HG03442 (cell line): Measurements from ENCODE around the gene PHF23.

Source experiments
- ATAC-seq: cut with Tn5 transposase; IDR thresholded peaks from one replicate; pipeline ENCODE4 v1.9.1; 2021; ENCODE audit warnings: mild to moderate bottlenecking, moderate library complexity; ENCODE audit not compliant: unreplicated experiment

PHF23 gene

DNA sequence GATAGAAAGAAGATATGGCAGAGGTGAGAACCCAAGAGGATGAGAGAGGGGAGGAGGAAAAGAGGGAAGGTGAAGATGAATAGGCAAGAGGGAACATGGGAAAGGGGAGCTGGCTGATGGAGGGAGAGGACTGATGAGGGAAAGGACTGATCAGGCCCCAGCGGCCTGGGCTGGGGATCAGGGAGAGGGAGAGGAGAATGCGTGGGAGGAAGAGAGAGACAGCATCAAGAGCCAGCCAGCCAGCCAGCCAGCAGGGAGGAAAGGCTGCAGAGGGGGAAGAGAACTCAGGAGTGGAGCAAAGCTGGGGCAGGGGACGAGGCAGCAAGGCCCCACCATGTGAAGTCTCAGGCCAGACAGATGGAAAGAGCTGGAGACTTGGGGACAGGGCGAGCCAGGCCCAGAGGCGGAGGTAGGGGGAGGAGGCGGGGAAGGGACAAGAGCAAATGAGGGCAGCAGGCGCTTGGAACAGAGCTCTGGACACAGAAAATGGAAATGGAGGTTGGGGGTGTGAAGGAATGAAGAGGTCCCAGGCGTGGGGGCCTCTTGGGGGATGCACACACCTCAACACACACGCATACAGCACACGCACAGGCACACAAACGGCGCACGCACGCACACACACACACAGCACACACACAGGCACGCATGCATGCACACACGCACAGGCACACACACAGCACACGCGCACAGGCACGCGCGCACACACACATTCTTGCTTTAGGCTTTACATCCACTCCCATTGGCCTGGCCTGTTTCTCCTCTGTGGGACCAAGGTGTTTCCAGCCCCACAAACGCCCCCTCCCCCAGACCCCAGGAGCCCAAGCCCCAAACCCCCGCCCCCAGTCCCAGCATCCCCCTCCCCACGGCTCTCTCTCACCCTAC lies 31.9 kb downstream of the PHF23 start:
- no peak for ATAC-seq

DNA sequence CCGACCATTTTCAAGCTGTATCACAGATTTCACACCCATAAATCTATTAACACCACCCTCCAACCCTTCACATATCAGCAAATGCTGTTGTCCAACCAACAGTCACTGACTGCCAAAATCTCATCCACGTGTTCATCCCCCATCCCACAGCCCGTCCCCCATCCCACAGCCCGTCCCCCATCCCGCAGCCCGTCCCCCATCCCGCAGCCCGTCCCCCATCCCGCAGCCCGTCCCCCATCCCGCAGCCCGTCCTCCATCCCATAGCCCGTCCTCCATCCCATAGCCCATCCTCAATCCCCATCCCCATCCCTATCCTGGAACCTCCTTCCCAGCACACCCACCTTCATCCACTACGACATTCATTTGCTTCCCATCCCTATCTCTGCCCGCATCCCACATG lies 33.7 kb downstream of the PHF23 start:
- ATAC-seq = no peak

DNA sequence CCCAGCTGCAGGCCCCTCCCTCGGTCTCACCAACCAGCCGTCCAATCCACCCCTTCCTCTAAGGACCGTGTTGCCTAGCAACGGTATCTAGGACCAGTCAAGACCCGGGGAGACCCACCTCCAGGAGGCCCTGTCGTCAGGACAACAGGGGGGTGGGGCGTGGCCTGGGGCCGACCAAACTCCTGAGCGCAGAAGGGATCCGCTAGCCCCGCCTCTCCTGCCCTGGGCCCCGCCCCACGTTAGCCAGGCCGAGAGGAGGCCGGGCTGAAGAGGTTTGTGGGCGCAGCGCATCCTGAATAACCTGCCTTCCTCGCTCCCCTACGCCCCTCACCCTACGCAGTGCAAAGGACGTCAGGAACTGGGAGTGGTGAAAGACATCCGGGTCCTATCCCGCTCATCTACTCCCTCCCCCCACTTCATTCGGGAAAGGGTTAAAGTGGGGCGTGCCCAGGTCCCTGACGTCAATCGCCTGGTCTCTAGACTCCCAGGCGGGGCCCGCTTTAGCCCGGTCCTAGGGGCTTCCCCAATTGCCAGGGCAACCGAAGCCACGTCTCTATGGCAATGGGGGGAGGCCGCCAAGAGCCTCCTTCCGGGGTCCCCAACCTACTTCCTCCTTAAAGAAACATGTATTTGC lies 34.3 kb downstream of the PHF23 start:
- ATAC-seq = peak; percentile 80

DNA sequence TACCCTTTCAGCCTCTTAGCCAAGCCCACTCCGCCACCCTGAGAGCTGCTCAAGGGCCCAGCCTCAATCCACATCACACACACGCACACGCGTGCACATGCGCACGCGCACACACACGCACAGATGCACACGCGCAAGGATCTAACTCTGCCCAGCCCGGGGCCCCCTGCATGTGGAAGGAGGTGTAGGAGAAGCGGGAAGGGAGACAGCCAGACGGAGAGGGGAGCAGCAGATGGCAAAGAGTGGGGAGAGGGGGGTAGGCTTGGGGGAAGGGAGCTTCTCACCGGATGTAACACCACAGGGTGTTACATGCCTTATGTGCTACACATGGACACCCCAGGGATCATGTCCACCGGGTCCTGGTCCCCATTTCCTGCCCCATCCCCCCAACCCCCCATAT lies 34.9 kb downstream of the PHF23 start:
- ATAC-seq = no peak

DNA sequence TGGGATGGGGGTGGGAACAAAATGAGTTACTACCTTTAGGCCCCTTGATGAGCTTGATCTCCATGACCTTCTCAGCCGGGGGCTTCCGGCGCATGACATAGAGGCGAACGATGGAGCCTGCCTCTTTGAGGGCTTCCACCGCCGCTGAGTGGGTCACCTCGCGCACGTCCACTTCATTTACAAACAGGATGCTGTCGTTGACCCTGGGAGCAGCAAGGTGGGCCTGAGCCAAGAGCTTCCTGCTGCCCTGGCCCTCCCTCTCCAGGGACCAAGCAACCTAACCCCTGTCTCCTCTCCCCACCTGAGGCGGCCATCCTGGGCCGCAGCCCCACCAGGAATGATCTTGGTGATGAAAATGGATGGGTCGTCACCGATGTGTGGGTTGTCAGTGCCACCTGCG lies 35.9 kb downstream of the PHF23 start:
- ATAC-seq = no peak

DNA sequence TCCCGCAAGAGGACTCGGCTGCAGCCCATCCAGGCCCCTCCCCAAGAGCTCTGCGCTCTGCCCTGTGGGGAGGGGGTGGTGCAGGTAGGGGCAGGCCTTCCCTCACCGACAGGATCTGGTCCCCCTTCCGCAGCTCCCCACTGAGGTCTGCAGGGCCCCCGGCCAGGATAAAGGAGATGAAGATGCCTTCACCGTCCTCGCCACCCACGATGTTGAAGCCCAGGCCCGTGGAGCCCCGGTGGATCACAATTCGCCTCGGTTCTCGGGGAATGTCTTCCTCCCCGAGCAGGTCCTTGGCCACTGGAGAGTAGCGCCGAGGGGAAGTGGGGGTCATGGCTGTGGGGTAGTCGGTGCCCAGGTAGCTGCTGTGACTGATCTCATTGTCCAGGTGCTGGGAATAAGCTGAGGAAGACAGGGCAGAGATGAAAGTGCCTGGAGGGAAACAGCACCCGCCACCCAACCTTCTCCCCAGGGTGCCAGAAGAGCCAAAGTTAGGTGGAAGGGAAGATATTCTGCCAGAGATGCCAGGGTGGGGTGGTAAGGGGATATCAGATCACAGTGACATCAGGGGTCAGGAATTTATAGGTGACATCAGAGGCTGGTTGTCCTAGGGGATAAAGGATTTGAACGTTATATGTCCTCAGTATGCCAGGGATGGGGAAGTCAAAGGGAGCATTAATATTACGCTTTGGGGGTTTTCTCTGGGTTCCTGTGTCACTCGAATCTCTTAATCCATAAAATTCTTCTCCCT lies 42.4 kb downstream of the PHF23 start:
- no peak for ATAC-seq

DNA sequence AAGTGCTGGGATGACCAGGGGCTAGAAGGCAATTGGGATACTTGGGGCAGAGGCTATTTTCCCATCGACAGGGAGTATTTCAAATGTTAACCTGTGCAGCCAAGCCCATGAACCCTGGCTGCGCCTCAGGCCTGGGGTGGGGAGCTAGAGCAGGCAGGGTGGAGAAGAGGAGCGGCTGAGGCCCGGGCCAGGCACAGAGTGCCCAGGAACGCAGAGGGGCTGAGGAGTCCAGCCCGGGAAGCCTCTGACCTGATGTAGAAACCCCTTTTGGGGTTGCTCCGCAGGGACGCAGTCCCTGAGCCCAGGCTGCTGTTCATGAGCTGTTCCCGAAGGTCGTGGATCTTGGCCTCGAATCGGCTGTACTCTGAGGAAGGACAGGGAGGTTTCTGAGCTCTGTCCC lies 43.3 kb downstream of the PHF23 start:
- ATAC-seq = no peak

DNA sequence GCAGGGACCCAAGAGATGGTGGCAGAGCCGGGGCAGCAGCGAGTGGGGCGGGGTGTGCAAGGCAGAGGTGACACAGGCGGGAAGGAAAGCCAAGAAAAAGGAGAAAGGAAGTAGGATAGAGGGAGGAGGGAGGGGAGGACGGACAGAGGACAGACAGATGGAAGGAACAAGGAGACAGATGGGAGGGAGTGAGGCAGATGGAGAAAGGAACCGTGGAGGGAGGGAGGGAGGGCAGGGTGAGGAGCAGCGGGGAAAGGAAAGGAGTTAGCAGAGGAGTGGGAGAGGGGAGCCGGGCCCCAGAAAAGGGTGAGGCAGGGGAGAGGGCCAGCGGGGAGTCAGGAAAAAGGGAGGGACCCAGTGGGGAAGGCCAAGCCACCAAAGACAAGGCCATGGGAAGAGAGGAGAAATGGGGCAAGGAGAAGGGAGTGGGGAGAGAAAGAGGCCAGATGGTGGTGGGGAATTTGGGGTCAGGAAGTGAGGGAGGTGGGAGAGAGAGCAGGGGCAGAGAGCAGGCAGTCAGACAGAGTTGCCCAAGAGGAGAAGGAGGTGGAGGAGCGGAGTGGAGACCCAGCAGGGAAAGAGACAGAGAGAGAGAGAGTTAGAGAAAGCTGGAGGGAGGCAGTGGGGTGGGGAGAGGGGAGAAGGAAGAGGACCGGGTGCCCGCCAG lies 46.9 kb downstream of the PHF23 start:
- ATAC-seq = no peak

DNA sequence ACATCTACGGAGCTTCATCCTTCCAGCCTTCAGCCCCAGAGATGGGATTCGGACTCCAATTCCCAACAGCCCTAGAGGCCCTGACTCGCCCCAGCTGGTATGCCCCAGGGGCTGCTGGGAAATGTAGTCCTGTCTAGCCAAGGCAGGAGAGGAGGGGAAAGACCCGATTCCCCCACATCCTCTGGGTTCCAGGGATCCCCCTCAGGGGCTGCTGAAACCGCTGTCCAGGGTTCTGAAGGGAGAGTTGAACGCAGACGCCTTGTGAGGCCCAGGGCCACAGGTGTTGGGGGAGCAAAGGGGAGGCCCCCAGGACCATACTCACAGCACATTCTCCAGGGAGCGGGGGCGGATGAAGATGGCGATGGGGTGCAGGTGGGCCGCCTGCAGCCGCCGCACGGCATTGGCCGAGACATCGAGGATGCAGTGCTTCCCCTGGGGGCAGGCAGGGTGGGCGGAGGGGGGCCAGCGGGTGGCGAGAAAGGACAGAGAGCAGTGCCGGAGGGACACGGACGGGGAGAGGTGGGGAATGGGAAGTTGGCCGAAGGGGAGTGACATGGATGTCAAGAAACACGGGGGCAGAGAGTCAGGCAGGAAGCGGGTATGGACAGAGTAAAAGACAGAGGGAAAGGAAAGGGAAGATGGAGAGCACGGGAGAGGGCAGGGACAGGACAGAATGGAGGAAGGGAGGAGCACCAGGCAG lies 47.5 kb downstream of the PHF23 start:
- ATAC-seq = no peak

DNA sequence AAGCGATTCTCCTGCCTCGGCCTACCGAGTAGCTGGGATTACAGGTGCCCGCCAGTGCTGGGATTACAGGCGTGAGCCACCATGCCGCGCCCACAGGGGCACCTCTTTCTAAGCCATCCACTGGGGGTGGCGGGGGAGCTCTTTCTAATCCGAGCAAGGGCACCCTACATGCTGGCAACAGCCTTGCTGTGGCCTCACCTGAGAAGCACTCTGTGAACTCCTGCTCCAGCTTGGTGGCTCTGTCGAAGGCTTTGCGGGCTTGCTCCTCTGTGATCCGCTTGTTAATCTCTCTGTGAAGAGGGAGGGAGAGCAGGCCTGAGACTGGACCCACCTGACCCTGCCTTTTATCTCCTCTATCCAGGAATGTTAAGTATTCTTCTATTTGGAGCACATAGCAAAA lies 48.2 kb downstream of the PHF23 start:
- no peak for ATAC-seq

DNA sequence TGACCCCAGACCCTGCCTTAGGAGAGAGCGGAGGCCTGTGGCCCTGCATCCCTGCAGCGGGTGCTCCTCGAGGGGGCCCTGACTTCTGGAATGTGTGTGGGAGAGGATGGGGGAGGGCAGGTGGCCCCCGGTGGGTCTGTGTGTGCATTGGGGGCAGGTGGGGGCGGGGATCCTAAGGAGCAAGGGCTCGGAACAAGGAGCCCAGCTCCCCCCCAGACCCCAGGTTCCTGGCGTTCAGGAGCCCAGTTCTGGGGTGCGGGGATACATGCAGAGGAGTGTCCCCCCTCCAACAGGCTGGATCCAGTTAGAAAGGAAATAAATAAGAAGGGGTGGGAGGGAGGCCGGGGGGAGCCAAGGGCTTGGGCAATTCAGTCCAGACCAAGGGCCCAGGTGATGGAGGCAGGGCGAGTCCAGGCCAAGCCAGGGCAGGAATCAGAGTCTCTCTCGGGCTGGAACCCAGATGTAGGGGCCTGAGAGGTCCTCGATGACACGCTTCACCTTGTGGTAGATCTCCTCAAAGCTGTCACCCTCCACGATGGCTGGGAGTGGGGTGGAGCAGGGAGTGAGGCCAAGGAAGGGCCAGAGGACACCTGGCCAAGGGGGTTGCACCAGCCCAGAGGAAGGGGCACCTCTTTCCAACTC lies 48.9 kb downstream of the PHF23 start:
- no peak for ATAC-seq

DNA sequence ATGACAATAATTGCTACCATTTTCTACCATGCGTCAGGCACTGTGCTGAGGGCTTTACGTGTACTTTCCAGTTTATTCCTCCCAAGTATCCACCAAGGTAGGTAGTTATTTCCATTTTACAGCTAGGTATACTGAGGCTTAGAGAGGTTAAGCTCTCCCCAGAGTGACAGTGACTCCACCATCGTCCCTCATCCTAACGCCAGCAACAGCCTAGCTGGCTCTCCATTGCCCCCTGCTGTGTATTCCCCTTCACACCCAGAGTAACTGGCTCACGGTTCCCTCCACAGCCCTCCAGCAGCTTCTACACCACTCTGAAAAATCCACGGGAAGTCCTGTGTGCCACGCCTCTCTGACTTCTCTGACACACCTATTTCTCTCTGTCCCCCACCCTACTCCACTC lies 53.0 kb downstream of the PHF23 start:
- no peak for ATAC-seq
